Measurements from ENCODE around the gene N4BP2L2. TPM values are rescaled to one million over a fixed set of nuclear protein-coding genes. Genes with fewer than 3 reads are reported as not detected.
A peak's percentile ranks its signal among the peaks of the same experiment; 100 is the strongest.
"Not testable (repeated sequence)": the region's sequence is repeated elsewhere in the genome, so short reads cannot be mapped to it uniquely, and the experiment has no call there.

The N4BP2L2 gene
- 76.4 TPM for polyA plus RNA-seq (2012; ENCODE audit: missing spikeins)

DNA sequence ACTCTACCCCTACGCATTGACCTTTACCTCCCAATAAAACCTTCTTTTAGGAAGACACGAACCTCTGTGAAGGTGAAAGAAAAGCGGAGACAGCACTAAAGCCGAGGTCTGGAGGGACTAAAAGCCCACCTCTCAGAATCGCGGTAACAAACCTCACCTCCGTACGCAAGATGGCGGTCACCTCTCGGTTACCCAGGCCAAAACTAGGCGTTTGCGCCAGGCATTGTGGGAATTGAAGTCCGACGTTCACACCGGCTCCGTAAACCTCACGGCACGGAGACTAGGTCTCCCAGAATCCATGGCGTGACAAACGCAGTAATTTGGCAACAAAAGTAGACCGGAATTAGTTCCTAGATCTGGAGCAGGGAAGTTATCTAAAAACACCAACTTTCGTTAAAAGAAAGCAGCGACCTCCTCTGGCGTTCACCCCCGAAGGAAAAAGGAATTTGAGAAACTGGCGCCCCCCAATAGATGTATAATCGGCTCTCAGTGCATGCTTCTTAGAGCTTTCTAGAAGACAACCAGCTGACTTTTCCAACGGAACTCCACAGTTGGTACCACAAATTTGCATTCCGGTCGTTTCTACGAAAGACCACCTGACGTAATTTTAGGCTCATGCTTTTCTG, at the start of gene N4BP2L2:
N4BP2L2 (minus strand) TSS at position 175 of the 626 bp plus-strand sequence. CDS start 1,768 bp downstream, outside the sequence.
- peak; percentile 100 for FAIRE-seq
- DNase-seq (ENCODE audit: insufficient read length), result peak; percentile 54

DNA sequence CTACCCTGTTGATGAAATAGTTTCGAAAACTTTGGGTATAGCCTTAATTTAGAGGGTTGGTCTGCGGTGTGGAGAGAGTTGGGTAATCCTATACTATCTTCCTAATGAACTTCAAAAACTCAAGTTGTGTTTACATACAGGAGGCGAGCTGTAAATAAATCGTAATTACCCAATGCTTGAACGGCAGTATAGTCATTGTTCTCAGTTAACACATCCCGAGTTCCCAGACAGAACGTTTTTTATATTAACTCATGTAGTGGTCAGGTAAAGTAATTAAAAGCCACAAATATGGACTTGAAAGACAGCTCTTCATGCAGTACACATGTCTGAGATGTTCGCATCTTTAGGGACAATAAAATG, 49.2 kb upstream of the N4BP2L2 start:
- no peak for DNase-seq (ENCODE audit: insufficient read length)
- no peak for TF ChIP-seq POLR2A (IDR thresholded peaks at IDR 0.05; ENCODE audit: low read depth, low read length)
- no peak for TF ChIP-seq TAF1 (IDR thresholded peaks at IDR 0.05; ENCODE audit: borderline replicate concordance, low read depth, low read length)
- no peak for TF ChIP-seq POLR2AphosphoS5 (IDR thresholded peaks at IDR 0.05; ENCODE audit: low read depth, low read length)
- peak; percentile 71 for FAIRE-seq

More for the DNA sequence above, at the start of gene N4BP2L2:
- TF ChIP-seq TAF1 (IDR thresholded peaks at IDR 0.05; ENCODE audit: borderline replicate concordance, low read depth, low read length) (no peak), POLR2A (IDR thresholded peaks at IDR 0.05; ENCODE audit: low read depth, low read length) (peak; percentile 73), POLR2AphosphoS5 (IDR thresholded peaks at IDR 0.05; ENCODE audit: low read depth, low read length) (peak; percentile 85)

DNA sequence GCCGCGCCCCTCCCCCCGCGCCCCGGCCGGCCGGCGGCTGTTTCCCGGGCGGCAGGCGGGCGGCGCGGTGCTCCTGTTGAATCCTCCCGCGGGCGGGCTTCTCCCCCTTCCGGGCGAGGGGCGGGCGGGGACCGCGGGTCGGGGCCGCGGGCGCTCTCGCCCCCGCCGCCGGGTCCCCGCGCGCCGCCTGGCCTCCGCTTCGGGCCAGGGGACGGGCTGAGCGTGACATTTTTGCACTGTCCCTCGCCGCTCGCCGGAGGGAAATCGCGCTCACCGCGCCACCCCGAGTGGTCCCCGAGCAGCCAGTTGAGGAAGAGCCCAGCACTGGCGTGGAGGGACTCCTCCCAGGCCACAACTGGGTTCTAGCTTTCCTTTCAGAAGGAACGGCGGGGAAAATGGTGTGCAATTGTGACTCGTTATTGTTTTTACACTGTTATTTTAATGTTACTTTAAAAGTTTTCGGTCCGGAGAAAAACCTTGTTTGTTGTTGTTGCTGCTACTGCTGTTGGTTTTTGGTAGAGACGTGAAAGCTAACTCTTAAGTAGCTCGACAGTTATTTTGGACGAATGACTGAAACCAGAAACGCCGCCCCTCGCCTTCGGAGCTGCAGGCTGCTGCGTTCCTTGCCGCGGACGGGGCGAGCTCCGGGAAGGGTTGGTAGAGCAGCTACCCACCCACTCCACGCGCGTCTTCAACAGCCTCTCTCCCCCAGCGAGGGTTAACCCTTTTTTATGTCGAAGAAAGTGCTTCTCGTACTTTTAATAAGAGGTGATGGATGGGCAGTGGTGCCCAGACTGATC, 48.6 kb upstream of the N4BP2L2 start:
- DNase-seq (ENCODE audit: insufficient read length), result peak; percentile 29
- TF ChIP-seq TAF1 (IDR thresholded peaks at IDR 0.05; ENCODE audit: borderline replicate concordance, low read depth, low read length) (no peak), POLR2AphosphoS5 (IDR thresholded peaks at IDR 0.05; ENCODE audit: low read depth, low read length) (no peak), POLR2A (IDR thresholded peaks at IDR 0.05; ENCODE audit: low read depth, low read length) (0 out of 2 replicates have a peak, but pooled peaks have one; percentile 39)
- peak; percentile 84 for FAIRE-seq

DNA sequence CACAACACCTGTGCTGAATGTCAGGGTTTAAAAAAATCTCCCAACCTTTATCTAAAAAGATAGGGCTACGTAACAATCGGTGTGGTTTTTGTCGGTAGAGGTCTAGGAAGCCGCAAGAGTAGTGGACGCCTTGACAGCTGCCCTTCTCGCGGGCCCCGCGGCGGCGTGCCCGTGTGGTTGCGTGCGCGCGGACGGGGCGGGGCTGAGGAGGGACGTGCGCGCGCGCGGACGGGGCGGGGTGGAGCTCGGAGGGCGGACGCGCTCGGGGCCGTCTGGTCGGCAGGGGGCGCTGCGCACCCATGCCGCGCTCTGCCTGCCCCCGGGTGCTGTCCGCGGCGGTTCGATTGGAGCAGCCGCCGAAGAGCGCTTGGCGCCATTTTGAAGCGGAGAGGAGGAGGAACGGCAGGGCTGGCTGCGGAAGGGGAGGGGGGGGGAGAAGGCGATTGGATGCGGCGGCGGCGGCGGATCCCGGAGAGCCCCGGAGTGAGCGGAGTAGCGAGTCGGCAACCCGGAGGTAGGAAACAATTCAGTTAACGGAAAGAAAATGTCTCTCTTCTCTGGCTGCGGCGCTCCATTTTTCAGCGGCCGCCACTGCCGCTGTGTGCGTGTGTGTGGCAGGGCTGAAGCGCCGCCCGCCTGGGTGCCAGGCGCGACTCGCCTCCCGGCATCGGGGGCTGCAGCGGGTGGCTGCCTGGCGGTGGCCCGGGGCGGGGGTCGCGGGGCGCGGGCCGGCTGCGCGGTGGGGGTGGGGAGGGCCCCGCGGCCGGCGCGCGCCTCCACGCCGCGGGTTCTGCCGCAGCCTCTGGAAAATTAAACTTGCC, 47.7 kb upstream of the N4BP2L2 start, which contains the start of gene PDS5B:
PDS5B (plus strand) TSS at position 373 of the 821 bp plus-strand sequence. CDS start 62,321 bp downstream, outside the sequence.
- FAIRE-seq, result peak; percentile 99
- peak; percentile 68 for DNase-seq (ENCODE audit: insufficient read length)
- TF ChIP-seq POLR2AphosphoS5 (IDR thresholded peaks at IDR 0.05; ENCODE audit: low read depth, low read length) (no peak; the same call in 1 of the 2 replicates), POLR2A (IDR thresholded peaks at IDR 0.05; ENCODE audit: low read depth, low read length) (peak; percentile 32; the same call in 1 of the 2 replicates), TAF1 (IDR thresholded peaks at IDR 0.05; ENCODE audit: borderline replicate concordance, low read depth, low read length) (peak; percentile 47; the same call in 1 of the 2 replicates)

DNA sequence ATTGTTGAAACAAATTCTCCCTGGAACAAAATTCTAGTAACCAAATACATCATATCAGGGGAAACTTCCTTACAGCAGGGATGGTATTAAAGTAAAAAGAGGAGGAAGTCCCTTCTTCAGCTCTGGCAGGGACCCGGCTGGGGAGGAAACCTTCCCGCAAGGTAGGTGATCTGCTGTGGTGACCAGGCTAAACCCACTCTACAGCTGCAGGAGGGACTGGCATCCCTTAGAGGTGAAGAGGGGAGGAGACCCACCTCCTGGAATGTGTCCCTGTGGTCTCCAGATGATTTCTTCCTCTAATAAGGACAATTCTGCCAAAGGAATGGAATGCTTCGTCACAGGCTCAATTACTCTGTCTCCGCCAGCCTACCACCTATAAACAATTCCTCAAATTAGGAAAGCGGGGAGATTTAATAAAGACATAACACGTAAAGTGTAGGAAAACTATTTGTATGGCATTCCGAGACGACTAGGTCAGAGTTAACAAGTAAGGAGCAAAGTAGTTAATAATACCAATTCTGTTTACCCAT, 47.0 kb upstream of the N4BP2L2 start:
- DNase-seq (ENCODE audit: insufficient read length) (no peak), FAIRE-seq (no peak)
- TF ChIP-seq POLR2AphosphoS5 (IDR thresholded peaks at IDR 0.05; ENCODE audit: low read depth, low read length), result no peak
- TF ChIP-seq TAF1 (IDR thresholded peaks at IDR 0.05; ENCODE audit: borderline replicate concordance, low read depth, low read length), result no peak
- no peak for TF ChIP-seq POLR2A (IDR thresholded peaks at IDR 0.05; ENCODE audit: low read depth, low read length)

DNA sequence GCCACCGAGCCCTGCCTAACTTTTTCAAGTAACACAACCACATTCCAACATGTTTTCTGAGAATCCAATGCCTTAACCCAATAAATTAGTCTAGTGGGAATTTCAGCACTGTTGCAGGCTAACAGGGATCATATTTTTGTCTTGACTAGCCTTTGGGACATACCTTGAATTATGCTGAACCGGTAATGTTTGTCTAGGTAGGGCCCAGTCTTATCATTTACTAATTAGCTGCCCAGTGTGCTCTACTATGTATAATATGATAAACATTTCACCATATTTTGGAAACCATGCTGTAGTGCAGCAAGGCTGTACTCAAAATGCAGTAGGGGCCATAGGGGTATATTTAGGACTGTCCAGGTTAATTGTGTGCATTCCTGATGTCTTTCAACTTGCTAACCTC, 44.4 kb upstream of the N4BP2L2 start:
- TF ChIP-seq TAF1 (IDR thresholded peaks at IDR 0.05; ENCODE audit: borderline replicate concordance, low read depth, low read length) (no peak), POLR2A (IDR thresholded peaks at IDR 0.05; ENCODE audit: low read depth, low read length) (no peak), POLR2AphosphoS5 (IDR thresholded peaks at IDR 0.05; ENCODE audit: low read depth, low read length) (no peak)
- no peak for FAIRE-seq
- DNase-seq (ENCODE audit: insufficient read length), result no peak

DNA sequence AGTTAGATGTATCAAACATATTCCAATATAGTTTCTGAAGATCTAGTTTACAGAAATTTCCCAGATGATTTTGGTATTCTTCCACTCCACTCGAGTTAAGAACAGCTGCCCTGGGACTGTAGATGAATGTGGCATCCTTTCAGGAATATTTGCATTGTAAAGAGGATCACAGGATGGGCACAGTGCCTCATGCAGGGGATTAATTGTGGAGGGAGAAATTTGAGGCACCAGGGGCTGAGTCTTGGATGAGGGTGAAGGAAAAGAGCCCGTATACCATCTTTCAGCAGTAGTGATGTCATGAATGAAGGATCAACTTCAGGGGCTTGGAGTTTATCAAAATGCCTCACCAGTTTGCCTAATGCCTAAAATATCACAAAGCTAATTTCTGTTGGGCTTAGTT, 43.7 kb upstream of the N4BP2L2 start:
- FAIRE-seq (no peak), DNase-seq (ENCODE audit: insufficient read length) (no peak)
- no peak for TF ChIP-seq POLR2AphosphoS5 (IDR thresholded peaks at IDR 0.05; ENCODE audit: low read depth, low read length)
- TF ChIP-seq POLR2A (IDR thresholded peaks at IDR 0.05; ENCODE audit: low read depth, low read length), result no peak
- no peak for TF ChIP-seq TAF1 (IDR thresholded peaks at IDR 0.05; ENCODE audit: borderline replicate concordance, low read depth, low read length)

DNA sequence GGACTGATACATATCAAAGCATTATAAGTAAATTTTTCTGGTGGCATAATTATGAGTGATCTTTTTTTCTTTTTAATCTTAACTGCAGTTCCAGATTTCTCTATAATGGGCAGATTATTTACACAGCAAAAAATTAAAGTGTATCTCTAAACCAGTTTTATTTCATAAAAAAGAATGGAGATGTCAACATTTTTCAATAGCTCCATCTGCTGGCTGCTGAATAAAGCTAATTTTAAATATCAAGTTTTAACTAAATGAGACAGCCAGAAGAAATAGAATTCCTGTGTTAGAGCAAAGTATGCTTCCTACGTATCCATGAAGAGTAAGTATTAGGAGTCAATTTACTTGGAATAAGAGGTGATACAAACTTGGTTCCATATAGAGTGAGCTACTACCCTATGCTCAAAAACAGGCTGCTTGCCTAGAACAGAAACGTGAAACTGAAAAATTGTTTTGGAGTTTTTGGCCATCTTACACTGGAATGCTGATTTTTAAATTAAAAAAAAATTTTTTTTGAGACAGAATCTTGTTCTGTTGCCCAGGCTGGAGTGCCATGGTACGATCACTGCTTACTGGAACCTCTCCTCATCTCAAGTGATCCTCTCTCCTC, 42.7 kb upstream of the N4BP2L2 start:
- FAIRE-seq, result no peak
- no peak for DNase-seq (ENCODE audit: insufficient read length)
- TF ChIP-seq POLR2A (IDR thresholded peaks at IDR 0.05; ENCODE audit: low read depth, low read length) (no peak), TAF1 (IDR thresholded peaks at IDR 0.05; ENCODE audit: borderline replicate concordance, low read depth, low read length) (no peak), POLR2AphosphoS5 (IDR thresholded peaks at IDR 0.05; ENCODE audit: low read depth, low read length) (no peak)

DNA sequence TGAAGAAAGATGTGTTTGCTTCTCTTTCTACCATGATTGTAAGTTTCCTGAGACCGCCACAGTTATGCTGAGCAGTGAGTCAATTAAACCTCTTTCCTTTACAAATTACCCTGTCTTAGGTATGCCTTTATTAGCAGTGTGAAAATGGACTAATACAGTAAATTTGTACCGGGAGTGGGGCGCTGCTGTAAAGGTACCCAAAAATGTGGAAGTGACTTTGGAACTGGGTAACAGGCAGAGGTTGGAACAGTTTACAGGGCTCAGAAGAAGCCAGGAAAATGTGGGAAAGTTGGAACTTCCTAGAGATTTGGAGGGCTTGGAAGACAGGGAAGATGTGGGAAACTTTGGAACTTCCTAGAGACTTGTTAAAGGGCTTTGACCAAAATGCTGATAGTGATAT, 38.4 kb upstream of the N4BP2L2 start:
- DNase-seq (ENCODE audit: insufficient read length) (no peak), FAIRE-seq (no peak)
- TF ChIP-seq TAF1 (IDR thresholded peaks at IDR 0.05; ENCODE audit: borderline replicate concordance, low read depth, low read length), result no peak
- no peak for TF ChIP-seq POLR2A (IDR thresholded peaks at IDR 0.05; ENCODE audit: low read depth, low read length)
- no peak for TF ChIP-seq POLR2AphosphoS5 (IDR thresholded peaks at IDR 0.05; ENCODE audit: low read depth, low read length)

DNA sequence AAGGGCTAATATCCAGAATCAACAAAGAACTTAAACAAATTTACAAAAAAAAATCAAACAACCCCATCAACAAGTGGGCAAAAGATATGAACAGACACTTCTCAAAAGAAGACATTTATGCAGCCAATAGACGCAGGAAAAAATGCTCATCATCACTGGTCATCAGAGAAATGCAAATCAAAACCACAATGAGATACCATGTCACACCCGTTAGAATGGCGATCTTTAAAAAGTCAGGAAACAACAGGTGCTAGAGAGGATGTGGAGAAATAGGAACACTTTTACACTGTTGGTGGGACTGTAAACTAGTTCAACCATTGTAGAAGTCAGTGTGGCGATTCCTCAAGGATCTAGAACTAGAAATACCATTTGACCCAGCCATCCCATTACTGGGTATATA, 37.1 kb upstream of the N4BP2L2 start:
- not testable (repeated sequence) for FAIRE-seq; DNase-seq (ENCODE audit: insufficient read length)

DNA sequence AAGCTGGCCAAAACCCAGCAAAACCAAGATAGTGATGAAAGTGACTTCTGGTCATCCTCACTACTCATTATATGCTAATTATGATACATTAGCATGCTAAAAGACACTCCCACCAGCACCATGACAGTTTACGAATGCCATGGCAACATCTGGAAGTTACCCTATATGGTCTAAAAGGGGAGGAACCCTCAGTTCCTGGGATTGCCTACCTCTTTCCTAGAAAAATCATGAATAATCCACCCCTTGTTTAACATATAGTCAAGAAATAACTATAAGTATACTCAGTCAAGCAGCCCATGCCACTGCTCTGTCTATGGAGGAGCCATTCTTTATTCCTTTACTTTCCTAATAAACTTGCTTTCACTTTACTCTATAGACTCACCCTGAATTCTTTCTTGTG, 22.2 kb upstream of the N4BP2L2 start:
- DNase-seq (ENCODE audit: insufficient read length); FAIRE-seq: not testable (repeated sequence)
